ENCODE results near the gene CPSF3. TPM values are rescaled to one million over a fixed set of nuclear protein-coding genes. Genes with fewer than 3 reads are reported as not detected.
A peak's percentile ranks its signal among the peaks of the same experiment; 100 is the strongest.

The CPSF3 gene
- total and polyA plus RNA-seq, 2 of the 13 experiments (the other 11 are each of a cell fraction or from before 2014, with no cell fraction given) = 19.8 to 93.0 TPM

GRCh38 chr2:9423100-9423921 is at the start of gene CPSF3, which contains the start of gene ITGB1BP1 (continued):
- peak; percentile 88 for TF ChIP-seq ZNF18 (CRISPR knock-in tag; IDR thresholded peaks at IDR 0.05; ENCODE audit: insufficient replicate concordance)
- peak; percentile 96 for TF ChIP-seq ZFX (CRISPR knock-in tag; IDR thresholded peaks at IDR 0.05; ENCODE audit: low read depth)
- 0 out of 2 replicates have a peak, but pooled peaks have one; percentile 32 for TF ChIP-seq ZNF260 (CRISPR knock-in tag; IDR thresholded peaks at IDR 0.05; ENCODE audit: borderline replicate concordance, low read depth)
- peak; percentile 72; the same call in 1 of the 2 replicates for TF ChIP-seq JDP2 (CRISPR knock-in tag; IDR thresholded peaks at IDR 0.05; ENCODE audit: borderline replicate concordance)
- no peak for TF ChIP-seq SUZ12 (IDR thresholded peaks at IDR 0.05; ENCODE audit: low read depth, low read length)
- no peak for TF ChIP-seq ZNF17 (CRISPR knock-in tag; IDR thresholded peaks at IDR 0.05)
- TF ChIP-seq ZSCAN5A (CRISPR knock-in tag; IDR thresholded peaks at IDR 0.05; ENCODE audit: borderline replicate concordance) = no peak; the same call in 1 of the 2 replicates
- peak; percentile 39; the same call in 1 of the 2 replicates for TF ChIP-seq KDM1A (CRISPR knock-in tag; IDR thresholded peaks at IDR 0.05)
- TF ChIP-seq ZNF660 (CRISPR knock-in tag; IDR thresholded peaks at IDR 0.05; ENCODE audit: borderline replicate concordance, low read depth) = no peak
- peak; percentile 53; the same call in 1 of the 2 replicates for TF ChIP-seq ZNF205 (CRISPR knock-in tag; IDR thresholded peaks at IDR 0.05)
- peak; percentile 74; the same call in 1 of the 2 replicates for TF ChIP-seq ZNF564 (CRISPR knock-in tag; IDR thresholded peaks at IDR 0.05)
- peak; percentile 66; the same call in 1 of the 2 replicates for TF ChIP-seq SIN3B (IDR thresholded peaks at IDR 0.05; ENCODE audit: low read length)
- no peak for TF ChIP-seq SMC3 (IDR thresholded peaks at IDR 0.05; ENCODE audit: low read length)
- TF ChIP-seq NR2F6 (IDR thresholded peaks at IDR 0.05) = no peak
- peak; percentile 25; the same call in 1 of the 2 replicates for TF ChIP-seq NR2F6 (CRISPR knock-in tag; IDR thresholded peaks at IDR 0.05)
- TF ChIP-seq RELA (CRISPR knock-in tag; IDR thresholded peaks at IDR 0.05) = no peak; the same call in 1 of the 2 replicates
- TF ChIP-seq, protein P1, sequence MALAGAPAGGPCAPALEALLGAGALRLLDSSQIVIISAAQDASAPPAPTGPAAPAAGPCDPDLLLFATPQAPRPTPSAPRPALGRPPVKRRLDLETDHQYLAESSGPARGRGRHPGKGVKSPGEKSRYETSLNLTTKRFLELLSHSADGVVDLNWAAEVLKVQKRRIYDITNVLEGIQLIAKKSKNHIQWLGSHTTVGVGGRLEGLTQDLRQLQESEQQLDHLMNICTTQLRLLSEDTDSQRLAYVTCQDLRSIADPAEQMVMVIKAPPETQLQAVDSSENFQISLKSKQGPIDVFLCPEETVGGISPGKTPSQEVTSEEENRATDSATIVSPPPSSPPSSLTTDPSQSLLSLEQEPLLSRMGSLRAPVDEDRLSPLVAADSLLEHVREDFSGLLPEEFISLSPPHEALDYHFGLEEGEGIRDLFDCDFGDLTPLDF (CRISPR knock-in tag; IDR thresholded peaks at IDR 0.05) = peak; percentile 93
- TF ChIP-seq MAFG (CRISPR knock-in tag; IDR thresholded peaks at IDR 0.05) = no peak
- peak; percentile 77; the same call in 1 of the 2 replicates for TF ChIP-seq ZNF790 (CRISPR knock-in tag; IDR thresholded peaks at IDR 0.05; ENCODE audit: borderline replicate concordance)
- TF ChIP-seq, protein P2, sequence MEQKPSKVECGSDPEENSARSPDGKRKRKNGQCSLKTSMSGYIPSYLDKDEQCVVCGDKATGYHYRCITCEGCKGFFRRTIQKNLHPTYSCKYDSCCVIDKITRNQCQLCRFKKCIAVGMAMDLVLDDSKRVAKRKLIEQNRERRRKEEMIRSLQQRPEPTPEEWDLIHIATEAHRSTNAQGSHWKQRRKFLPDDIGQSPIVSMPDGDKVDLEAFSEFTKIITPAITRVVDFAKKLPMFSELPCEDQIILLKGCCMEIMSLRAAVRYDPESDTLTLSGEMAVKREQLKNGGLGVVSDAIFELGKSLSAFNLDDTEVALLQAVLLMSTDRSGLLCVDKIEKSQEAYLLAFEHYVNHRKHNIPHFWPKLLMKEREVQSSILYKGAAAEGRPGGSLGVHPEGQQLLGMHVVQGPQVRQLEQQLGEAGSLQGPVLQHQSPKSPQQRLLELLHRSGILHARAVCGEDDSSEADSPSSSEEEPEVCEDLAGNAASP (CRISPR knock-in tag; IDR thresholded peaks at IDR 0.05; ENCODE audit: borderline replicate concordance) = 0 out of 2 replicates have a peak, but pooled peaks have one; percentile 8
- TF ChIP-seq ZNF382 (CRISPR knock-in tag; IDR thresholded peaks at IDR 0.05; ENCODE audit: borderline replicate concordance) = no peak
- peak; percentile 94 for TF ChIP-seq MYC (CRISPR knock-in tag; IDR thresholded peaks at IDR 0.05; ENCODE audit: borderline replicate concordance)
- peak; percentile 36 for TF ChIP-seq SRSF1 (optimal IDR thresholded peaks at IDR 0.05; ENCODE audit: low read depth, low read length)
- peak; percentile 47 for TF ChIP-seq NFYC (CRISPR knock-in tag; IDR thresholded peaks at IDR 0.05)
- TF ChIP-seq FOXK2 (IDR thresholded peaks at IDR 0.05) = 0 out of 2 replicates have a peak, but pooled peaks have one; percentile 35
- no peak for TF ChIP-seq EZH2 (conservative IDR thresholded peaks at IDR 0.05; ENCODE audit: low read depth, low read length)
